ENCODE results near the gene IL10RB. TPM values are rescaled to one million over a fixed set of nuclear protein-coding genes. Genes with fewer than 3 reads are reported as not detected.

The IL10RB gene
- total and polyA plus RNA-seq, 8 donors: 24.0 to 48.2 (median 30.1) TPM

DNA sequence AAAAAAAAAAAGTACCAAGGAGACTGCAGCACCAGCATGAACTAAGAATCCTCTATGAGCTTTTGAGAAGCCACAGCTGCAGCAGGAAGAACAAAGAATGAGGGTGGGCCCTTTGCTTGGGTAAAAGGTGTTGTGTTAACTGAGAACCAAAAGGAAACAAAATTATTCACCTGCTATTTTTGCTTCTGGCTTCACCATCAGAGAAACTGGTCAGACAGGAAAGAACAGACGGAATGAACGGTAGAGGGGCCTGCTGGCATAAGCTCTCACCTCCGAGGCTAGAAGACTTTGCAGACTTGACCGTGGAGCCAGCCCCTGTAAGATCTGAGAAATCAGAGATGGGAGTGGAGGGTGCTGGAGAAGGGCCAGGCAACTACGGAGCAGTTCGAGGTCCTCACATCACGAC lies 27.6 kb downstream of the IL10RB start:
- H3K36me3 ChIP-seq: peaks cover 0 to 91% of the 10 kb centered on the region in 2 donors
- no peak overlapping the region for H3K27ac ChIP-seq
- ATAC-seq: no peak
- no peaks in the 10 kb centered on the region for H3K27me3 ChIP-seq
- H3K4me3 ChIP-seq: no peak overlapping the region
- DNase-seq: peak in 1 of 4 donors; percentile 54
- TF ChIP-seq, protein P1, sequence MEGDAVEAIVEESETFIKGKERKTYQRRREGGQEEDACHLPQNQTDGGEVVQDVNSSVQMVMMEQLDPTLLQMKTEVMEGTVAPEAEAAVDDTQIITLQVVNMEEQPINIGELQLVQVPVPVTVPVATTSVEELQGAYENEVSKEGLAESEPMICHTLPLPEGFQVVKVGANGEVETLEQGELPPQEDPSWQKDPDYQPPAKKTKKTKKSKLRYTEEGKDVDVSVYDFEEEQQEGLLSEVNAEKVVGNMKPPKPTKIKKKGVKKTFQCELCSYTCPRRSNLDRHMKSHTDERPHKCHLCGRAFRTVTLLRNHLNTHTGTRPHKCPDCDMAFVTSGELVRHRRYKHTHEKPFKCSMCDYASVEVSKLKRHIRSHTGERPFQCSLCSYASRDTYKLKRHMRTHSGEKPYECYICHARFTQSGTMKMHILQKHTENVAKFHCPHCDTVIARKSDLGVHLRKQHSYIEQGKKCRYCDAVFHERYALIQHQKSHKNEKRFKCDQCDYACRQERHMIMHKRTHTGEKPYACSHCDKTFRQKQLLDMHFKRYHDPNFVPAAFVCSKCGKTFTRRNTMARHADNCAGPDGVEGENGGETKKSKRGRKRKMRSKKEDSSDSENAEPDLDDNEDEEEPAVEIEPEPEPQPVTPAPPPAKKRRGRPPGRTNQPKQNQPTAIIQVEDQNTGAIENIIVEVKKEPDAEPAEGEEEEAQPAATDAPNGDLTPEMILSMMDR (IDR thresholded peaks at IDR 0.05): no peak
- intact Hi-C loops (cut with DNase I): no loop called here
- no peaks in the 10 kb centered on the region for H3K9me3 ChIP-seq
- H3K4me1 ChIP-seq: peaks cover 0 to 11% of the 10 kb centered on the region in 2 donors

DNA sequence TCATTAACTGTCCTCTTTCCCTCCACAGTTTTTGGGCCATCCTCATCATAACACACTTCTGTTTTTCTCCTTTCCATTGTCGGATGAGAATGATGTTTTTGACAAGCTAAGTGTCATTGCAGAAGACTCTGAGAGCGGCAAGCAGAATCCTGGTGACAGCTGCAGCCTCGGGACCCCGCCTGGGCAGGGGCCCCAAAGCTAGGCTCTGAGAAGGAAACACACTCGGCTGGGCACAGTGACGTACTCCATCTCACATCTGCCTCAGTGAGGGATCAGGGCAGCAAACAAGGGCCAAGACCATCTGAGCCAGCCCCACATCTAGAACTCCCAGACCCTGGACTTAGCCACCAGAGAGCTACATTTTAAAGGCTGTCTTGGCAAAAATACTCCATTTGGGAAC lies 30.0 kb downstream of the IL10RB start:
- no peak for DNase-seq
- TF ChIP-seq, protein P1 (IDR thresholded peaks at IDR 0.05): no peak
- no peak overlapping the region for H3K27ac ChIP-seq
- H3K36me3 ChIP-seq: peaks cover 0 to 67% of the 10 kb centered on the region in 2 donors
- H3K9me3 ChIP-seq: no peaks in the 10 kb centered on the region
- no peaks in the 10 kb centered on the region for H3K27me3 ChIP-seq
- ATAC-seq: no peak
- peaks cover 6 to 34% of the 10 kb centered on the region in 2 donors for H3K4me1 ChIP-seq
- intact Hi-C loops (cut with DNase I): no loop called here
- H3K4me3 ChIP-seq: no peak overlapping the region

DNA sequence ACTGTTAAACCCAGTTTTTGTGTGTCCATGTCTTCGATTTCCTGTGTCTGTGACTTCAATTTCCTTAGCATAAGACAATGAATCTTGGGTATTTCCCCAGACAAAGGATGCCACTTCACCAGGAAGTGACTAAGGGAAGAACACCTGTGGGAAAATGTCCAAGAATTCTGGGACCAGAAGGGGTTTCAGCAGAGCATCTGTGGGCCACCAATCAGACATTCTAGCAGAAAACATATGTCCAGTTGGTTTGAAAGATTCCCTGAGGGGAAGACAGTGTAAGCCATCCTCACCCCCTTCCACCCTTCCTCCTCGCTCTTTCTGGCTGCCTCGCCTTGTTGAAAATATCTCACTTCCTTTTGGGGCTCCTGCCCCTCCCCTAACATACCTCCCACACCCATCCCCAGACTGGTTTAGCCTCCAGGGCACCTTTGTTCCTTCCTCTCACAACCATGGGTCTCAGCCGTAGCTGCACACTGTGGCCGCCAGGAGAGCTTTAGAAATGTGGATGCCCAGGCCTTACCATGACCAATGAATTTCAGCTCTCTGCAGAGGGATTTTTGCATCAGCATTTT lies 33.1 kb downstream of the IL10RB start:
- peaks cover 6 to 65% of the 10 kb centered on the region in 2 donors for H3K4me1 ChIP-seq
- no peak for DNase-seq
- TF ChIP-seq, protein P1 (IDR thresholded peaks at IDR 0.05): no peak
- H3K36me3 ChIP-seq: peaks cover 0 to 38% of the 10 kb centered on the region in 2 donors
- no peaks in the 10 kb centered on the region for H3K27me3 ChIP-seq
- intact Hi-C loops (cut with DNase I): no loop called here
- H3K9me3 ChIP-seq: no peaks in the 10 kb centered on the region
- peak overlapping the region; percentile 26 to 94 for H3K27ac ChIP-seq
- peak; percentile 27 for ATAC-seq
- H3K4me3 ChIP-seq: no peak overlapping the region

DNA sequence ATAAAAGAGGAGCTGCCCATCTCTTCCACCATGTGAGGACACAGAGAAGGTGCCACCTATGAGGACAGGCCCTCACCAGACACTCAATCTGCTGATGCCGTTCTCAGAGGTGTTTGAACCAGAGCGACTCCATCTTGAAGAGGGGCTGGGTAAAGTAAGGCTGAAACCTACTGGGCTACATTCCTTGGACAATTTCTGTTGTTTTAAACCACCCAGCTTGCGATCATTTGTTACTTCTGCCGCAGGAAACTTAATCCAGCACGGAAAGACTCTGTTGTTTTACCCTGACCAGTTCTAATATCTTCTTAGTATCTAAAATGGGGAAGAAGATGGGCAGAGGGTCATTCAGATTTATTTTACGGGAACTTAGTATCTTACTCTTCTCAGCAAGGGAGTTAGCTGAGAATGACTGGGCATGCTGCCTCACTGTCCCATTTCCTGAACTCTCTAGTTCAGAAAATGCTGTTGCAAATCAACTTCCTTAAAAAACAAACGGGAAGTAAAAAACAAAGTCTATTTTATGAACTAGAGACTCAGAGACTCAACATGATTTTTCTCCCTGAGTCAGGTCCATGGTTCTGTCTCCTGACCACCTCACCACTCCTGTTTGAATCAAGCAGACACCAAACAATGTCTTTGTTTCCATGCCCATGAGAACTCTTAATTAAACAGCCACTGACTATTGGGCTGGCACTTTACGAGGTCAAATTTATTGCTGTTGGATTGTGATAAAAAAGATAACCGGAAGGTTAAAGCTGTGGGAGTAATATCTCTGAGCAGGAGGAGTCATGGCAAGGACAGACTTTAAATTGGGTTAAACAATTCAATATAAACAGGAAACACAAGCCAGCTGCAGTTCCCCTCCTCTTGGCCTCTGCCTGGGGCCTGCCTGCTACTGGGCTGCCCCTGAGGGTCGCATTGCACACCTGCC lies 34.8 kb downstream of the IL10RB start:
- peak overlapping the region; percentile 80 to 94 for H3K27ac ChIP-seq
- peak; percentile 72 for ATAC-seq
- intact Hi-C loops (cut with DNase I): no loop called here
- peaks cover 6 to 76% of the 10 kb centered on the region in 2 donors for H3K4me1 ChIP-seq
- TF ChIP-seq, protein P1 (IDR thresholded peaks at IDR 0.05): no peak
- H3K4me3 ChIP-seq: no peak overlapping the region
- H3K9me3 ChIP-seq: no peaks in the 10 kb centered on the region
- peaks cover 0 to 21% of the 10 kb centered on the region in 2 donors for H3K36me3 ChIP-seq
- no peaks in the 10 kb centered on the region for H3K27me3 ChIP-seq
- peak in 2 of 4 donors; percentile 39 to 60 for DNase-seq

DNA sequence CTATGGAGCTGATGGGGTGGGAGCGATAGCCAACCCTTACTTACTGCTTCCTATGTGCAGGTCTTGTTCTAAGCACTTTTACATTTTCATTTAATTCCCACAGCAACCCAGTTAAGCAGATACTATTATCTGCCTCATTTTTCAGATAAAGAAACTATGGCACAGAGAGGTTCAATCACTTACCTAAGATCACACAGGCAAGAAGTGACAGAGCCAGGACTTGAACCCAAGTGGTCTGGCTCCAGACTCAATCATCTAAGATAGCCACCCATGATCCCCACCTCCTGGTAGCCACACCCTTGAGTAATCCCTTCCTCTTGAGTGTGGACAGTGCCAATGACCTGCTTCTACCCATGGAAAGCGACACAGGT lies 35.5 kb downstream of the IL10RB start:
- Histone ChIP-seq H3K4me3 (no peak overlapping the region), H3K27me3 (no peaks in the 10 kb centered on the region), H3K27ac (peak overlapping the region; percentile 80 to 94), H3K36me3 (peaks cover 0 to 15% of the 10 kb centered on the region in 2 donors), H3K4me1 (peaks cover 6 to 76% of the 10 kb centered on the region in 2 donors), H3K9me3 (no peaks in the 10 kb centered on the region)
- intact Hi-C loops (cut with DNase I): no loop called here
- no peak for DNase-seq
- ATAC-seq: no peak
- TF ChIP-seq, protein P1 (IDR thresholded peaks at IDR 0.05): no peak

Measured in left lung (tissue), 10 donors.